ENCODE measurements around the gene LCAT. TPM values are rescaled to one million over a fixed set of nuclear protein-coding genes. Genes with fewer than 3 reads are reported as not detected.
A peak's percentile ranks its signal among the peaks of the same experiment; 100 is the strongest.

LCAT gene
- total RNA-seq, 1 donor from 2014 or later = 15.3 TPM

- DNase-seq (ENCODE audit: low read depth) = peak; percentile 86
Observed at GRCh38 chr16:67968400-67969253, 24.7 kb upstream of the LCAT start, which contains the start of gene SLC12A4. Gene SLC12A4, minus strand, starts transcription at chr16:67968637. Its CDS starts 84 bp downstream, at chr16:67968553.

- peak; percentile 49 for DNase-seq (ENCODE audit: low read depth)
Observed at GRCh38 chr16:67967958-67968399, 24.1 kb upstream of the LCAT start.

- DNase-seq (ENCODE audit: low read depth) = no peak
Observed at GRCh38 chr16:67967183-67967957, 23.4 kb upstream of the LCAT start.

- DNase-seq (ENCODE audit: low read depth) = peak; percentile 75
Observed at GRCh38 chr16:67966549-67967182, 22.7 kb upstream of the LCAT start.

GRCh38 chr16:67965668-67966548 is 22.0 kb upstream of the LCAT start:
- peak; percentile 58 for DNase-seq (ENCODE audit: low read depth)

GRCh38 chr16:67964477-67965131 is 20.7 kb upstream of the LCAT start:
- DNase-seq (ENCODE audit: low read depth) = peak; percentile 35

- DNase-seq (ENCODE audit: low read depth) = no peak
Observed at GRCh38 chr16:67963662-67964321, 19.9 kb upstream of the LCAT start.

GRCh38 chr16:67963292-67963661 is 19.4 kb upstream of the LCAT start:
- no peak for DNase-seq (ENCODE audit: low read depth)

- DNase-seq (ENCODE audit: low read depth) = no peak
Observed at GRCh38 chr16:67962135-67962534, 18.2 kb upstream of the LCAT start.

- DNase-seq (ENCODE audit: low read depth) = peak; percentile 71
Observed at GRCh38 chr16:67961551-67961957, 17.6 kb upstream of the LCAT start.

GRCh38 chr16:67959536-67960329 is 15.8 kb upstream of the LCAT start:
- peak; percentile 95 for DNase-seq (ENCODE audit: low read depth)

- DNase-seq (ENCODE audit: low read depth) = no peak
Observed at GRCh38 chr16:67957622-67958021, 13.7 kb upstream of the LCAT start.

GRCh38 chr16:67954421-67955196 is 10.7 kb upstream of the LCAT start:
- DNase-seq (ENCODE audit: low read depth) = no peak

- DNase-seq (ENCODE audit: low read depth) = no peak
Observed at GRCh38 chr16:67953641-67954375, 9.9 kb upstream of the LCAT start.

- peak; percentile 87 for DNase-seq (ENCODE audit: low read depth)
Observed at GRCh38 chr16:67951485-67951884, 7.6 kb upstream of the LCAT start.

GRCh38 chr16:67950335-67950843 is 6.5 kb upstream of the LCAT start:
- DNase-seq (ENCODE audit: low read depth) = no peak

- DNase-seq (ENCODE audit: low read depth) = no peak
Observed at GRCh38 chr16:67949645-67950044, 5.7 kb upstream of the LCAT start.

All from myocyte (in vitro differentiated cells).